Neutrophil (primary cell): ENCODE measurements around the gene APOL6.

ENCODE experiments used
- H3K27ac ChIP-seq: fragments of 200-600 bp; sonication (generic); 2 replicates; pipeline ENCODE4 v1.5.1; 2016; ENCODE audit warnings: mild to moderate bottlenecking, moderate library complexity
- H3K27me3 ChIP-seq: fragments of 200-600 bp; sonication (generic); 2 replicates; pipeline ENCODE4 v1.6.0; 2016; ENCODE audit warnings: mild to moderate bottlenecking
- H3K36me3 ChIP-seq: fragments of 200-600 bp; sonication (generic); 2 replicates; pipeline ENCODE4 v1.5.1; 2017
- H3K4me1 ChIP-seq, 2 experiments: fragments of 200-600 bp in 1 of 2; sonication (generic) in 1 of 2; 1 replicate in 1 of 2; 2 replicates in 1 of 2; pipeline versions ENCODE4 v1.5.1 to v1.6.1; 2013 to 2016; ENCODE audit warnings: low read depth in 1 of 2, low read length in 1 of 2, mild to moderate bottlenecking in 1 of 2, moderate library complexity in 1 of 2; ENCODE audit not compliant: control insufficient read depth in 1 of 2, insufficient read depth in 1 of 2
- H3K4me3 ChIP-seq, 2 experiments: fragments of 200-600 bp in 1 of 2; sonication (generic) in 1 of 2; 1 replicate in 1 of 2; 2 replicates in 1 of 2; pipeline ENCODE4 v1.5.1; 2013 to 2016; ENCODE audit warnings: low read depth in 1 of 2, low read length in 1 of 2, mild to moderate bottlenecking in 1 of 2, moderate library complexity in 1 of 2
- H3K9me3 ChIP-seq: fragments of 200-600 bp; sonication (generic); 2 replicates; pipeline ENCODE4 v1.5.1; 2016
- TF ChIP-seq, protein P1 (sequence below): fragments of 200-600 bp; sonication (generic); IDR thresholded peaks from 2 replicates; pipeline ENCODE4 v1.5.1; 2016; ENCODE audit warnings: antibody characterized with exemption

APOL6 gene, protein sequence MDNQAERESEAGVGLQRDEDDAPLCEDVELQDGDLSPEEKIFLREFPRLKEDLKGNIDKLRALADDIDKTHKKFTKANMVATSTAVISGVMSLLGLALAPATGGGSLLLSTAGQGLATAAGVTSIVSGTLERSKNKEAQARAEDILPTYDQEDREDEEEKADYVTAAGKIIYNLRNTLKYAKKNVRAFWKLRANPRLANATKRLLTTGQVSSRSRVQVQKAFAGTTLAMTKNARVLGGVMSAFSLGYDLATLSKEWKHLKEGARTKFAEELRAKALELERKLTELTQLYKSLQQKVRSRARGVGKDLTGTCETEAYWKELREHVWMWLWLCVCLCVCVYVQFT

DNA sequence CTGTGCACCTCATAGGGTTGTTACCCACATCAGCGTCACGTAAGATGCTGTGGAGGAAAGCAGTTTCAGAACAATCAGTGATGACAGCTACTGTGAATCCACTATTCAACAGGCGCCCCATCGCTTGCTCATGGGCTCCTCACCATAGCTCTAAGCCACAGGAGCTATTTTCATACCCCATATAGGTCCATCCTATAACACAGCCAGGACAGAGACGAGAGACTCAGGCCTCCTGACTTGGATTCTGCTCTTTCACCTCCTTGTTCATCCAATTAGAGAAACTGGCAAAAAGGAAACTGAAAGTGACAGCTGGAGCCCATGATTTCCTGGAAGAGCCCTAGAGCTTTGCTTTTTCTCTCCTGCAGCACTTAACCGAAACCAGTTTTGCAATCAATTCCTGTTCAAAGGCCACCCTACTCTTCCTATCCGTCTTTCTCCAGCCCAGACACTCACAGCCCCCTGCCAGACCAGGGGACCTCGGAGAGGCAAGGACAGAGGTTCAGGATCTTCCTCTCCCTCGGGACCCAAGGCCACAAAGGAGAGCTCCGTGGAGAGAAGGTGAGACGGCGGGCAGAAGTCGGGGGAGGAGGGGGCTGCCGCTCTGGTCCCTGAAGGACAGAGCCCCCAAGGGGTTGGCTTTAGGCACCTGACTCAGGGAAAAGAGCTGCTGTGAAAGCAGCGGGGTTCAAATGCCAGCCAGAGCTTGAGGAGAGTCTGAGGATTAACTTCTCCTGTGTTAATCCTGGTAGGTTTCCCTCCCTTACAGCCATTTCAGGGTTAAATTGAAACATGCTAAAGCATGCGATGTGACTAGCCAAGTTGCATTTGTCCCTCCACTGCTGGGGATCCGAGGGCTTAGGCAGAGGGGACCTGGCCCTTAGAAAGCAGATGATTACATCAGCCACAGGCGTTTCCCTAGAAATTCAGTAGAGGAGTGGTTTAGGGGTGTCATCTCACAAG is at the start of gene APOL6:
Gene APOL6, plus strand, starts transcription at position 381 of the 960 bp plus-strand sequence. CDS start 7,980 bp downstream, outside the sequence.
- Histone ChIP-seq H3K27ac (peak within 1 kb of the TSS; percentile 86), H3K4me1 (peaks cover 15 to 21% of the 10 kb centered on the region in 2 experiments), H3K36me3 (no peaks in the 10 kb centered on the region), H3K9me3 (no peaks in the 10 kb centered on the region), H3K4me3 (peak within 1 kb of the TSS; percentile 72 to 78), H3K27me3 (no peaks in the 10 kb centered on the region)
- TF ChIP-seq, protein P1, sequence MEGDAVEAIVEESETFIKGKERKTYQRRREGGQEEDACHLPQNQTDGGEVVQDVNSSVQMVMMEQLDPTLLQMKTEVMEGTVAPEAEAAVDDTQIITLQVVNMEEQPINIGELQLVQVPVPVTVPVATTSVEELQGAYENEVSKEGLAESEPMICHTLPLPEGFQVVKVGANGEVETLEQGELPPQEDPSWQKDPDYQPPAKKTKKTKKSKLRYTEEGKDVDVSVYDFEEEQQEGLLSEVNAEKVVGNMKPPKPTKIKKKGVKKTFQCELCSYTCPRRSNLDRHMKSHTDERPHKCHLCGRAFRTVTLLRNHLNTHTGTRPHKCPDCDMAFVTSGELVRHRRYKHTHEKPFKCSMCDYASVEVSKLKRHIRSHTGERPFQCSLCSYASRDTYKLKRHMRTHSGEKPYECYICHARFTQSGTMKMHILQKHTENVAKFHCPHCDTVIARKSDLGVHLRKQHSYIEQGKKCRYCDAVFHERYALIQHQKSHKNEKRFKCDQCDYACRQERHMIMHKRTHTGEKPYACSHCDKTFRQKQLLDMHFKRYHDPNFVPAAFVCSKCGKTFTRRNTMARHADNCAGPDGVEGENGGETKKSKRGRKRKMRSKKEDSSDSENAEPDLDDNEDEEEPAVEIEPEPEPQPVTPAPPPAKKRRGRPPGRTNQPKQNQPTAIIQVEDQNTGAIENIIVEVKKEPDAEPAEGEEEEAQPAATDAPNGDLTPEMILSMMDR, result no peak

DNA sequence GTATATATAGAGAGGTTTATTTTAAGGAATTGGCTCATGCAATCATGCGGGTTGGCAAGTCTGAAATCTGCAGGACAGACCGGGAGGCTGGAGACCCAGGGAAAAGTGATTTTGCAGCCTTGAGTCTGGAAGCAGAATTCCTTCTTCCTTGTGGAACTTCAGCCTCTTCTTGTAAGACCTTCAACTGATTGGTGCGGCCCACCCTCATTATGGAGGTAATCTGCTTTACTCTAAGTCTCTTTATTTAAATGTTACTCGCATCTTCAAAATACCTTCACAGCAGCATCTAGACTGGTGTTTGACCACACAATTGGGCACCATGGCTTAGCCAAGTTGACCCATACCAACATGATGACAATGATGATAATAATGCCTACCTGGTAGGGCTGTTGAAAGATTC is 48.9 kb upstream of the APOL6 start:
- peaks cover 13% of the 10 kb centered on the region for H3K27me3 ChIP-seq
- TF ChIP-seq, protein P1, result no peak
- no peaks in the 10 kb centered on the region for H3K36me3 ChIP-seq
- no peak overlapping the region for H3K4me3 ChIP-seq
- H3K27ac ChIP-seq, result no peak overlapping the region
- H3K9me3 ChIP-seq, result no peaks in the 10 kb centered on the region
- H3K4me1 ChIP-seq, result peaks cover 3 to 7% of the 10 kb centered on the region in 2 experiments

DNA sequence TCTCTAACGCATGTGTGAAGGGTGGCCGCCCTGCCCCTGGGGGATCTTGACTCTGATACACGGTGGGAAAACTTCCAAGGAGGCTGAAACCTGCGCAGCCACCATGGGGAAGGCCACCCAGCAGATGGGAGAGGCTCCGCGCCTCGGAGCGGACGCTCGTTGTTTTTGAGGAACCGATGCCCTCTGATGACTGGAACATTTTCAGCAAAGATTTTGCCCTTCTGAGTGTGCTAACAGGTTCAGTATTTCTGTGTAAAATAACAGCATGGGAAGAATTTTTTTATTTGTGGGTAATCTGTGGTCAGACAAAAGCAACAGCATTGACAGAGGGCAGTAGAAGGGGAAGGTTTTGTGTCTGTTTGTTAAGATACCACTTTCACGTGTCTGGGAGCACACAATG is 47.8 kb upstream of the APOL6 start:
- peaks cover 3 to 7% of the 10 kb centered on the region in 2 experiments for H3K4me1 ChIP-seq
- H3K27ac ChIP-seq, result no peak overlapping the region
- H3K4me3 ChIP-seq, result no peak overlapping the region
- no peaks in the 10 kb centered on the region for H3K9me3 ChIP-seq
- H3K27me3 ChIP-seq, result peaks cover 24% of the 10 kb centered on the region
- no peaks in the 10 kb centered on the region for H3K36me3 ChIP-seq
- TF ChIP-seq, protein P1, result no peak

DNA sequence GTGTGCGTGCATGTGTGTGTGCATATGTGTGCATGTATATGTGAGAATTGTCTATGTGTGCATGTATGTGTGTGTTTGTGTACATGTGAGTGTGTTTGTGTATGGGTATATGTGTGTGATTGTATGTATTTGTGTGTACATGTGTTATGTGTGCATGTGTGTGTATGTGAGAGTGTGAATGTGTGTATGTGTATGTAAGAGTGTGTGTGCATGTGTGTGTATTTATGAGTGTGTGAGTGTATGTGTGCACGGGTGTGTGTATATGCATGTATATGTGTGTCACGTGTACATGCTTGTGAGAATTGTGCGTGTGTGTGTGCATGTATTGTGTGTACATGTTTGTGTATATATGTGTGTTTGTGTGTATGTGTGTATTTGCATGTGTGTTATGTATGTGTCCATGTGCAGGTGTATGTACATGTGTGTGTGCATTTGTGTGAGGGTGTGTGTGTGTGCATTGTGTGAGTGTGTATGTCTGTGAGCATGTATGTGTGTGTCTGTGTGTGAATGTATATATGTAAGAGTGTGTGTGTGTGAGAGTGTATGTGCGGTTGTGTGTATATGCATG is 47.1 kb upstream of the APOL6 start:
- H3K27ac ChIP-seq, result no peak overlapping the region
- no peaks in the 10 kb centered on the region for H3K9me3 ChIP-seq
- H3K27me3 ChIP-seq, result peaks cover 30% of the 10 kb centered on the region
- peaks cover 3 to 7% of the 10 kb centered on the region in 2 experiments for H3K4me1 ChIP-seq
- TF ChIP-seq, protein P1, result no peak
- H3K36me3 ChIP-seq, result no peaks in the 10 kb centered on the region
- no peak overlapping the region for H3K4me3 ChIP-seq
